ENCODE measurements around the gene TBL3. TPM values are rescaled to one million over a fixed set of nuclear protein-coding genes. Genes with fewer than 3 reads are reported as not detected.

Gene TBL3
- total and polyA plus RNA-seq, 9 of the 15 experiments (the other 6 are each of a cell fraction or from before 2014, with no cell fraction given), result 0.97 to 117 (median 24.5) TPM

DNA sequence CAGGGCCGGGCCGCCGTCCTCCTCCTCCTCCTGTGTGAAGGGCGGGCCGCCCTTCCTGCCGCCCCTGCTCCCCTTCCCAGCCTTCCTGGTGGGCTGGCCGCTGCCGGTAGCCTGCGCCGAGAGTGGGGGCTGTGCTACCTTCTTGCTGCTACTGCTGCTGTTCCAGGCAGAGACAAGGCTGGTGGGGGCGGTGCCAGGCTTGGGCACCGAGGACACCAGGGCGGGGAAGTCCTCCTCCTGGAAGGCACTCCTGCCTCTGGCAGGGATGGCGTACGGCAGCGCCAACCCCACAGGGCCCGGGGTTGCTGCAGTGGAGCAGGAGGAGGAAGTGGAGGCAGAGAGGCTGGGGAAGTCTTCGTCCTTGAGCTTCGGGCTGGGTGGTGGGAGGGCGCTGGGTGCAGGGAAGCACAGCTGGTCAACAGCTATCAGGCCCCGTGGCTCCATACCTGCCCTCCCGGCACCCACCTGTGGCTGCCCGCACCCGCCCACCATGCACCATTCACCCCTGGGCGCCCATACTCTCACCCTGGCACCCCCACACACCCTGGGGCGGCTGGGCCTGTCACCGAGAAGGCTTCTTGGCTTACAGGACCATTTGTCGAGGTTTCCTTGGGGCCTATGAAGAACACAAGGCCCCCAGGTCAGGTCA, 28.1 kb downstream of the TBL3 start:
- ATAC-seq, result no peak
- POLR2A ChIA-PET, result interaction anchor here (0.6 kb wide), 2 partner anchors 15 to 164 kb away, joined by 3 read pairs; no protein-coding TSS in a partner anchor

More for the DNA sequence above, 28.1 kb downstream of the TBL3 start:
- H3K9ac ChIP-seq (ENCODE audit: insufficient read depth in 1 of 2, low read depth in 2 of 2, low read length in 2 of 2), result no peak overlapping the region
- no peaks in the 10 kb centered on the region for H3K27me3 ChIP-seq (ENCODE audit: control insufficient read depth in 2 of 2, insufficient read depth in 2 of 2, low read length in 2 of 2)
- H3K27ac ChIP-seq (ENCODE audit: extremely low read depth, low read depth, low read length), result no peak overlapping the region
- no peak overlapping the region for H3K4me3 ChIP-seq
- H3K79me2 ChIP-seq (ENCODE audit: control insufficient read depth, insufficient read depth, low read length), result peaks cover 37% of the 10 kb centered on the region
- H3K4me1 ChIP-seq (replicated peaks in 1 of 2; ENCODE audit: control insufficient read depth in 2 of 2, insufficient read depth in 2 of 2, low read length in 2 of 2), result peaks cover 7 to 62% of the 10 kb centered on the region in 2 experiments
- peaks cover 17% of the 10 kb centered on the region for H4K20me1 ChIP-seq (replicated peaks; ENCODE audit: control insufficient read depth, insufficient read depth, low read length)
- no TSS peak for BruUV-seq (replicated peaks)
- peaks cover 91% of the 10 kb centered on the region for H3K36me3 ChIP-seq (ENCODE audit: control insufficient read depth, insufficient read depth, low read length)
- intact Hi-C loops (cut with micrococcal nuclease) (no loop called here), in situ Hi-C loops (cut with MboI) (no loop called here)
- H3K9me3 ChIP-seq (replicated peaks; ENCODE audit: control insufficient read depth, insufficient read depth, low read depth, low read length), result no peaks in the 10 kb centered on the region
- CTCF ChIA-PET (ENCODE audit: low intra/inter-chr PET ratio), result no interaction called here
- FAIRE-seq, result no peak
- no peak overlapping the region for H3K4me2 ChIP-seq (ENCODE audit: insufficient read depth, low read length)
- no peak for DNase-seq (ENCODE audit: extremely low read depth in 1 of 4, low spot score in 3 of 4)
- no peaks in the 10 kb centered on the region for H3K9me1 ChIP-seq (ENCODE audit: control insufficient read depth, insufficient read depth, low read length)
- no peak overlapping the region for H2AFZ ChIP-seq (ENCODE audit: low read depth, low read length)
- 92% methylated on average over 10 of the region's 28 CpGs for WGBS (ENCODE audit: insufficient coverage, low coverage, missing lambda C conversion rate)
- no peak for TF ChIP-seq ZFP36 (IDR thresholded peaks at IDR 0.05; ENCODE audit: low read depth, low read length, partially characterized antibody)
- TF ChIP-seq EZH2 (IDR thresholded peaks at IDR 0.05; ENCODE audit: borderline replicate concordance, low read depth, low read length), result no peak
- peak; percentile 55 for TF ChIP-seq RBFOX2 (IDR thresholded peaks at IDR 0.05; ENCODE audit: low read depth, low read length)
- no peak for TF ChIP-seq TRIM28 (IDR thresholded peaks at IDR 0.05)
- TF ChIP-seq, protein P1, sequence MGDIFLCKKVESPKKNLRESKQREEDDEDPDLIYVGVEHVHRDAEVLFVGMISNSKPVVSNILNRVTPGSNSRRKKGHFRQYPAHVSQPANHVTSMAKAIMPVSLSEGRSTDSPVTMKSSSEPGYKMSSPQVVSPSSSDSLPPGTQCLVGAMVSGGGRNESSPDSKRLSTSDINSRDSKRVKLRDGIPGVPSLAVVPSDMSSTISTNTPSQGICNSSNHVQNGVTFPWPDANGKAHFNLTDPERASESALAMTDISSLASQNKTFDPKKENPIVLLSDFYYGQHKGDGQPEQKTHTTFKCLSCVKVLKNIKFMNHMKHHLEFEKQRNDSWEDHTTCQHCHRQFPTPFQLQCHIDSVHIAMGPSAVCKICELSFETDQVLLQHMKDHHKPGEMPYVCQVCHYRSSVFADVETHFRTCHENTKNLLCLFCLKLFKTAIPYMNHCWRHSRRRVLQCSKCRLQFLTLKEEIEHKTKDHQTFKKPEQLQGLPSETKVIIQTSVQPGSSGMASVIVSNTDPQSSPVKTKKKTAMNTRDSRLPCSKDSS (IDR thresholded peaks at IDR 0.05; ENCODE audit: low read depth, partially characterized antibody), result no peak
- peak; percentile 58 for TF ChIP-seq POLR2G (IDR thresholded peaks at IDR 0.05; ENCODE audit: low read depth, low read length)
